Measurements from ENCODE around the gene ERC1.

ERC1 gene

GRCh38 chr12:1509413-1510052 lies 518.5 kb downstream of the ERC1 start:
- DNase-seq (ENCODE audit: low read depth in 2 of 2) = no peak

- no peak for DNase-seq (ENCODE audit: low read depth in 2 of 2)
Observed at GRCh38 chr12:1510056-1510812, 519.2 kb downstream of the ERC1 start.

- no peak for DNase-seq (ENCODE audit: low read depth in 2 of 2)
Observed at GRCh38 chr12:1515010-1515409, 524.0 kb downstream of the ERC1 start.

- DNase-seq (ENCODE audit: low read depth in 2 of 2) = no peak
Observed at GRCh38 chr12:1515428-1515827, 524.4 kb downstream of the ERC1 start.

- DNase-seq (ENCODE audit: low read depth in 2 of 2) = no peak
Observed at GRCh38 chr12:1517007-1517406, 526.0 kb downstream of the ERC1 start.

- no peak for DNase-seq (ENCODE audit: low read depth in 2 of 2)
Observed at GRCh38 chr12:1517734-1518525, 526.9 kb downstream of the ERC1 start.

- no peak for DNase-seq (ENCODE audit: low read depth in 2 of 2)
Observed at GRCh38 chr12:1518591-1519516, 527.8 kb downstream of the ERC1 start.

- no peak for DNase-seq (ENCODE audit: low read depth in 2 of 2)
Observed at GRCh38 chr12:1519642-1520041, 528.6 kb downstream of the ERC1 start.

DNA sequence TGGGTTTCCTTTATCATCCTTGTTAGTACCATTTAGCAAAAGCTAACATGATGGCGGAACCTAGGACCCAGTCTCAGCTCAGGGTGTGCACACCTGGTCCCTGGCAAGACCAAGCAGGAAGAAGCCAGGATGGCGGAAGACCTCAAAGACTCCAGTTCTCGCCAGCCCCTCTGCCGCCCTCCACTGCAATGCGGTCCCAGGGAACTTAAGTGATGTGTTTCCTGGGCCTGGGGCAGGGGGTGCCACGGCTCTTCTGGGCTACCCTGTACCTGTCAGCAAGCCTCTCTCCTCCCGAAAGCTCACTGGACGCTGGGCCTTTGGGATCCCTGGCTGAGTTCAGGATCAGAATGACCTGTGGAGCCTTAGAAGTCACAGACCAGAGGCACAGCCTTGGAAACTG lies 532.0 kb downstream of the ERC1 start:
- DNase-seq (ENCODE audit: low read depth in 2 of 2) = no peak

DNA sequence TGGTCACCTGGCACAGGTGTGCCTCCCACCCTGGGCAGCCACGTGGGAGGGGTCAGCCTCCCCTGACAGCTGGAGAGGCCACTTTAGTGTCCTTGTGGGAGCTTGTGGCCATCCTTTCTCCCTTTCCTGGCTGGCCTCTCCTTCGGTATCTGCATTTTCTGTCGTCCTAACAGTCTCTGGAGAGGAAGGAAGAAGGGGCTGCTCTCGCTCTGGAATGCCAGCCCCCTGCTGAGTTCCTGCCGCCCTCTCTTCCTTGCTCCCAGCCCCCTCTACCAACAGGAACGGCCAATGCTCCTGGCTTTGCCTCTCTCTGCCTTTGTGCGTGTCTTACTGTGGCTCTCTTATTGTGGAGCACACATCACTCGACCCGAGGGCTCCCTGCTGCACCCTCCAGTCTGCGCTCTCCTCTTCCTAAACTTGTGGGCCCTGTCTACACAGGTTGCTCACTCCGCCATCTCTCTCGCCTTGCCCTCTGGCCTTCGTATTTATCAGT lies 532.6 kb downstream of the ERC1 start:
- no peak for DNase-seq (ENCODE audit: low read depth in 2 of 2)

GRCh38 chr12:1525858-1526257 lies 534.8 kb downstream of the ERC1 start:
- DNase-seq (ENCODE audit: low read depth in 2 of 2) = no peak

DNA sequence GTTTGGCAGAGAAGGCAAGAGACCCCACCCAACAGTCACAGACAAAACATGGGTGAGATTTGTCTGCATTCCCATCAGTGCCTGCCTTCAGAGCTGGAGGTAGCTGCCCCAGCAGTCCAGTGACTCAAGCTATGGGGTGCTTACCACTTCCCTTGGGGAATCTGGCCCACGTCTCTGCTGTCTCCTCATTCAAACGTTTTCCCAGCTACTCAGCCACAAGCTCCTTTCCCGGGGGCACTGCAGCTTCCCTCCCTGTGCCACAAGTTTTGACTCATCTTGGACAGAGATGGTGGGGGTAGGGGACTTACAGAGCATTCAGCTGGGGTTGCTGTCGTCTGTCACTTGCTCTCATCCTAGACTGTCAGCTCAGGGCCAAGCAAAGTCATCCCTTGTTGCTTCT lies 536.8 kb downstream of the ERC1 start:
- DNase-seq (ENCODE audit: low read depth in 2 of 2) = no peak

DNA sequence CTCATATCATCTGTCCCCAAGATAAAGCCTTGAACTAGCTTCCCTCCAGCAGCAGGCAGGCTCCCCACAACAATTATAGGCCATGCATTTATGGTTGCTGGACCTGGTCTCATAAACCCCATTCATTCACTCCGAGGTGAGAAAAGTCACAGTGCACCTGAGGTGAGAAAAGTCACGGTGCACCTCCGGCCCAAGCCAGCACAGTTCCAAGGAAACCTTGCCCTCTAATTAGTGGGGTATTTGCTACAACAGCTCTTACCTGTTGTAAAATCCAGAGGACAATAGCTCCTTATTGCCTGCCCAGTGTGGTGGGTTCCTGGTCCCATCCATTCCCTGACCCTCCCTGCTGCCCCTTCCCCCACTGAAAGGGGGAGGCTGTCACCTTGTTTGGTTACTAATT lies 537.8 kb downstream of the ERC1 start:
- DNase-seq (ENCODE audit: low read depth in 2 of 2) = no peak

GRCh38 chr12:1529228-1529861 lies 538.3 kb downstream of the ERC1 start:
- no peak for DNase-seq (ENCODE audit: low read depth in 2 of 2)

DNA sequence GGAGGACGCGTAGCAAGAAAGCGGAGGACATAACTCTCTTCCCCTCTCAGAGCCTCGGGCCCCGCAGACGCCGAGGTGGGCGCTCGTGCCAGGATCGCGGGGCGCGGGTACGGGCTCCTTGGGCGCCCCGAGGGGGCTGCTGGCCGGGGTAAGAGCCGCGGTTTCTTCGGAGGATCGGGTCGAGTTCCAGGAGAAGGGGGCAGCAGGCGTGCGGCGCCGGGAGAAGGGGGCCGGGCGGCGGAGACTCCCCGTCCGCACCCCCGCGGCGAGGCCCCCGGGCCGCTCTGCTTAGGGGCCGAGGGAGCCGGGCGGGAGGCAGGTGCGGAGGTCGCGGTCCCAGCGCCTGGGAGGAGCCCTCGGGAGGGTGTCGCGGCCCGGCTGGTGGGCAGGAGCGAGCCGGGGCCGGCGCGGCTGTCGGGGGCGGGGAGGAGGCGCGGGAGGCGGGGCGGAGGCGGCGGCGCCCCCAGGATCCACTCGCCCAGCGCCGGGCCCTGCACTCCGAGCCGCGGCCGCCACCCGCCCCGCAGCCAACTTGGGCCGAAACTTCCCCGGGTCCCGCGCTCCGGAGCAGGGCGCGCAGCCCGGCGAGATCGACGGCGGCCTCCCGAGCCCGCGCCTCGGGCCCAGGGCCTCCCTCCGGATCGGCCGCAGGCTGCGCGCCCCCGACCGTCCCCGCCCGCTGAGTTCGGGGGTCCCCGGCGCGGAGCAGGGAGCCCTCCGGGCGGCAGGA lies 539.0 kb downstream of the ERC1 start:
- DNase-seq (ENCODE audit: low read depth in 2 of 2) = no peak

DNA sequence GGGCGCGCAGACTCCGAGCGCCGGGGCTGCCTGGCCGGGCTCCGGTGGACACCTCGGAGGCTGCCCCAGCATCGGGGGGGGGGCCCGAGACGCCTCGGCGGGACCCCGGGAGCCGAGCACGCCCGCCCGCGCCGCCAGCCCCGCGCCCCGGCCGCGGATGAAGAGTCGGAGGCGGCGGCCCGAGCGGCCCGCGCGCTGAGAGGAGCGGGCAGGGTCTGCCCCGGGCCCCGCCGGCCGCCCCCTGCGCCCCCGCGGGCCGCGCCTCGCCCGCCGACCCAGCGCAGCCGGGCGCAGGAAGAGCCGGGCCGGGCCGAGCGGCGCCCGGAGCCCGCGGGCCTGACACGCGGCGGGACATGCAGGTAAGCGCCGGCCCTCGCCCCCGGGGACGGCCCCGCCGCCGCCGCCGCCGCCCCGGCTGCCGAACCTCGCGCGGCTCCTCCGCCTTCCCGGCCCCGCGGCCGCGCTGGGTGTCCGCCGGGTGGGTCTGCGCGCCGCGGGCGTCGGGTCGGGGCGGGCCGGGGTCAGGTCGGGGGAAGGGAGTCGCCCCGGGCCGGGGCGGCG lies 539.6 kb downstream of the ERC1 start:
- DNase-seq (ENCODE audit: low read depth in 2 of 2) = no peak

DNA sequence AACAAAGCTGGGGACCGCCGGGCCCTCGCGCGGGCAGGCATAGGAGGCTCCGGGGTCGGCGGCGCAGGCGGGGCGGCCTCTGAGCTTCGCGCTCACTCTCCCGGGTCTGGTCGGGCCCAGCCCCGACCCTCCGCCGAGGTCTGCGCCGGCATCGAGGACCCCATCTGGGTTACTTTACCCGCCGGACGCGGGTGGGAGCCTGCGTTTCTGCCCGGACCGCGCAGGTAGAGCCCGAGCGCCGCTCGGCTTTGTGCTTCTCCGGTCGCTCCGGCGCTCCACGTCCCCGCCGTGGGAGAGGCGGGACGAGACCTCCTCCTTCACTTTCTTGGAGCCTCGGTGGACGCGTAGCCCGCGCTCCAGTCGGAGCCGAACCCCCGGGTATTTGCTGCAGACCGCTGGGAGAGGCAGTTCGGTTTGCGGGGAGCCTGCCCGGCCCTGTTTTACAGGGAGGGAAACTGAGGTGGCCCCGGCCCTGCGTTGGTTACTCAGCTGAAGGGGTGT lies 540.2 kb downstream of the ERC1 start:
- no peak for DNase-seq (ENCODE audit: low read depth in 2 of 2)

DNA sequence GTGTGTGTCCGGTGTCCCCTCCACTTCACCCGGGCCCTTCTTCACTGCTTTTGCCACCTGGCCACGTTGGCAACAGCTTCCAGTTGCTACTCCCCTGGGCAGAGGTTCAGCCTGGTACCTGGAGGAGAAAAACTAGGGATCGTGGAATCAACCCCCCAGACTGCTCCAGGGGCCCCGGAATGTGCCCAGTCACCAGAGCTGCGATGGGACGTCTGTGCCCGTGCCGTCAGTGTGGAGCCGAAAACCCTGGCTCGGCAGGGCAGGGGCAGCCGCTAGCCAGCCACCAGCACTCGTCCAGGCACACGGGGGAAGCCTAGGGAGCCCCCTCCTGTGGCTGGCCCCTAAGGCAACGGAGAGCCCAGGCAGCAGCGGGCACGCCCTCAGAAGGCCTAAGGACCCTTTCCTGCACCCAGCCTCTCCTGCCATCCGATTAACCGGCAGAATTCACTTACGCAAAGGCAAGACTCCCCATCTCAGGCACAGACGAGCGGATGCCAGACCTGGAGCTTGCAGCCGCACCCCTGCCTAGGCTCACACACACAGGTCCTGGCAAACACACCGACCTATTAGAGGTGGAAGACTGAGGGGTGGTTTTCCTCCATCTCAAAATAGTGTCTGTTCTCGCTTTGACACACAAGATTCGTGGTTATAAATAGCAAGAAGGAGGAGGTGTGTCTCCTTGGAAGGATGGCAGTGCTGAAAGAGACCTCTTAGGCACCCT lies 540.8 kb downstream of the ERC1 start:
- DNase-seq (ENCODE audit: low read depth in 2 of 2) = no peak
